GM21367 (cell line): ENCODE measurements around the gene A4GALT.
"Not testable (repeated sequence)": the region's sequence is repeated elsewhere in the genome, so short reads cannot be mapped to it uniquely, and the experiment has no call there.

Experiments
- ATAC-seq: cut with Tn5 transposase; IDR thresholded peaks from one replicate; pipeline ENCODE4 v1.9.1; 2021; ENCODE audit not compliant: unreplicated experiment

A4GALT gene, protein sequence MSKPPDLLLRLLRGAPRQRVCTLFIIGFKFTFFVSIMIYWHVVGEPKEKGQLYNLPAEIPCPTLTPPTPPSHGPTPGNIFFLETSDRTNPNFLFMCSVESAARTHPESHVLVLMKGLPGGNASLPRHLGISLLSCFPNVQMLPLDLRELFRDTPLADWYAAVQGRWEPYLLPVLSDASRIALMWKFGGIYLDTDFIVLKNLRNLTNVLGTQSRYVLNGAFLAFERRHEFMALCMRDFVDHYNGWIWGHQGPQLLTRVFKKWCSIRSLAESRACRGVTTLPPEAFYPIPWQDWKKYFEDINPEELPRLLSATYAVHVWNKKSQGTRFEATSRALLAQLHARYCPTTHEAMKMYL

DNA sequence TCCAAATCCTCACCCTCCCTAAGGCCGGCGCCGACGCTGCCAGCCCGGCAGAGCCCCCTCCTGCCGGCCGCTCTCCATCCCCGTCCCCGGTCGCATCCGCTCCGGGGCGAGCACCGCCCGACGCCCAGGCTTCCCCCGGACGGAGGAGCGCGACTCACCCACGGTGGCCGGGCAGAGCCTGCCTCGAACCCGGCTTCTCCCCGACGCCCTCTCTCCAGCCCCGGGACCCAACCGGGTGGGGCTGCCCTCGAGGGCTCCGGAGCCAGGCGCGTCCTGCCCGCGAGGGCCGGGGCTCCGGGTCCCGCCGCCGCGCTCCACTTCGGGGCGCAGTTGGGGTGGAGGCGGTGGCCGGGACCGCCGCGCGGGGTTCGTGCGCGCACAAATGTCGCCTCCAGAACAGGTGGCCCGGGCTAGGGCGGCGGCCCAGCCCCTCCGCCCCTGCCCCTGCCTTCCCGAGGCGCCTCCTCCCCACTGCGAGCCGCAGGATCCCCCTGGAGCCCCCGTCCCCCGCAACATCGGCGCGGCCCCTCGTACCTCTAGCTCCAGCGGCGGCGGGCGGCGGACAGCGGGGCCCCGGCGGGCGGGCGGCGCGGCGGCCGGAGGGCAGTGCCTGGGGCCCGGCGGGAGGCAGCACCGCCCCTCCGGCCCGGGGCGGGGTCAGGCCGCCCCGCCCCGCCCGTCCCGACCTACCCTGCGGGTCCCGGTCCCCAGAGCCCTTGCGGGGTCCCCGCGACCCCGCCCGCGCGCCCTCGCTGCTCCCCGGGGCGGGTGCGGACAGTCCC lies at the start of gene A4GALT:
Gene A4GALT (minus strand): TSS at position 608 of the 782 bp plus-strand sequence. CDS start 26,919 bp downstream, outside the sequence.
- ATAC-seq: no peak

DNA sequence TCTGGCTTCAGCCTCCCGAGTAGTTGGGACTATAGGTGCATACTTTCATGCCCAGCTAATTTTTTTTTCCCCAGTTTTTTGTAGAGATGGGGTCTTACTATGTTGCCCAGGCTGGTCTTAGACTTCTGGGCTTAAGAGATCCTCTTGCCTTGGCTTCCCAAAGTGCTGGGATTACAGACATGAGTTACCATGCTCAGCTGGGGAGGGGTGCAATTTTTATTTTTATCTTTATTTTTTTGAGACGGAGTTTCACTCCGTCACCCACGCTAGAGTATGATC lies 49.7 kb upstream of the A4GALT start:
- ATAC-seq: no peak

DNA sequence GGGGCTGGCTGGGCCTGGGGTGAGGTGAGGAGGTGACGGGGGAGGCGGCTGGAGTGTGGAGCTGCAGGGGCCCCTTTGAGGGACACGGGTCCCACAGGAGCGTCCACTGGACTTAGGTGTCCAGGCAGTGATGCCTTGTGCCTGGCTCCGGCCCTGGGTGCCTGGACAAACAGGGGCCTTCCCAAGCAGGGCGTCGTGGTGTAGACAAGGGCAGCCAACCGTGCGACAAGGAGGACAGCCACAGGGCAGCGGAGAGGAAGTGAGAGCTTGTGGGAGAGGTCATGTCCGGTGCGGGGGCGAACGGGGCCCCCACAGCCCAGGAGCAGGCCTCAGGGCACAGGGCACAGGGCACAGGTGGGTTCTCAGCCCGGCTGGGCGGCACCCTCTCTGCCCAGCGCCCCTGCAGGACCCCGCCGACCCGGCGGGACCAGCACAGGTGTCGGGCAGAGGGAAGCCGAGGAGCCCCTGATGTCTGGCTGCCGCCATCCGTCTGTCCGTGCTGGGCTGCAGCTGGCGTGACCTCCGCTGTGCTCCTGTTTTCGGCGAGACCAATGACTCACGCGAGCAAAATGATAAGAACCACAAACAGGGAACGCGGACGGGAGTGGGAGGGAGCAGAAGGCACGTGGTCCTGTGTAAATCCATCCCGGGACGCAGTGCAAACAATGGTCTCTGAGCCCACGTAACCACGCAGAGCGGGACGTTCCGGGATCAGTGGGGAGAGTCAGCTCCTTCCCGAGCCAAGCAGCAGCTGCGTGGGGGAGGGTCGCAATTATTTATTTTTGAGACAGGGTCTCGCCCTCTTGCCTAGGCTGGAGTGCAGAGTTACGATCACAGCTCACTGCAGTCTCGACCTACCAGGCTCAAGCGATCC lies 49.1 kb upstream of the A4GALT start:
- peak; percentile 67 for ATAC-seq

DNA sequence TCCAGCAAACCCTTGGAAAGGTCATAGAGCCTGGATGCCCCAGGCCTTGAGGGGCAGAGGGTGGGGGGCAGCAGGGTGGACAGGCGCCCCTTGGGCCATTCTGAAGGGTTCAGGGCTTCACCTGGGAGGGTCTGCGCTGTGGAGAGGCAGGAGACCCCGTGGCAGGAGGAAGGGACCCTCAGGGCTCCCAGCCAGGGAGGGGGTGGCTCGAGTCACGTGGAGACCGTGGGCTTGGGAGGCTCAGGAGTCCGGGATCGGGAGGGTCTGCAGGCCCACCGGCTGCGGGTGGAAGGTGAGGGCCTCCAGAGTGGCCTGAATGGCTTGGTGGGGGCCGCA lies 48.5 kb upstream of the A4GALT start:
- ATAC-seq: no peak

DNA sequence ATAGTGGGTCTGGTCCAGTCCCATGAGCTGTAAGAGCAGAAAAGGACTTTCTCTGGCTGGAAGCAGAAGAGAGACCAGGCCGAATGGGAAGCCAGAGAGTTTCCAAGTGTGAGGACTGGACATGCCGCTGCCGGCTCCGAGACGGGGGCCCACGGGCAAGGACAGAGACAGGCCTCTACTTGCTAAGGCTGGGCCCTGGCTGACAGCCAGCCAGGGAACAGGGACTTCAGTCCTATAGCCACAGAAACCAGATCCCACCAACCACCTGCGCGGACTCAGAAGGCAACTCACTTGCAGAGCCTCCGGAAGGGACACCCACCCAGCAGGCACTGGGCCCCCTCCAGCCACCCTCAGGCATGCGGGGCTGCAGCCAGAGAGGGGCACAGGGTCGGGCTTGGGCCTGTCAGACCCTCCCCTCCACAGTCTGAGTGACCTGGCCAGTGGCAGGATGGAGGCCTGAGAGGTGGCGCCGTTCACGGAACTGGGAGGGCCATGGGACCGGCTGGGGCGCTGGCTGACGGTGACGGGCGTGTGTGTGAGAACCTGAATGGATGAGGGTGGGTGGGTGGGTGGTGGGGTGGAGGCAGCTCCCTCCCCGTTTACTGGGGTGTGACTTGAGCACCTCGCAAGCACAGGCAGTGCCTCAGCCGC lies 47.8 kb upstream of the A4GALT start:
- no peak for ATAC-seq

DNA sequence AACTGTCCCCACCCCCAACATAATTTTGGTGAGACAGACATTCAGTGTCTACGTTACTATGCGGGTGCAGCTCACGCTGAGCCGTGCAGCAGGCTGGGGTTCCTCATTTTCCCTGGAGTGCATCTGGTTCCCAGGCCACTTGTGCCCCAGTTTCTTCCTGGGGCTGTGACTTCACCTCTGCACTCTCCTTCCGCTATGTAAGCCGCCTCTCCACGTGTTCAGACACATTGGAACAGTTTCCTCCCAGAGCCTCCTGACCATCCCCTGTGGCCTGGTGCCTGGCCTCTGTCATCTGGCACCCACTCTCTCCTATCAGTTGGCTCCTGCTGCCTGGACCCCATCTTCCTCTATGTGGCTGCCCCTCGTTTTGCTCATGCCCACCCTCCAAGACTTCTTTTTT lies 46.2 kb upstream of the A4GALT start:
- ATAC-seq: no peak

DNA sequence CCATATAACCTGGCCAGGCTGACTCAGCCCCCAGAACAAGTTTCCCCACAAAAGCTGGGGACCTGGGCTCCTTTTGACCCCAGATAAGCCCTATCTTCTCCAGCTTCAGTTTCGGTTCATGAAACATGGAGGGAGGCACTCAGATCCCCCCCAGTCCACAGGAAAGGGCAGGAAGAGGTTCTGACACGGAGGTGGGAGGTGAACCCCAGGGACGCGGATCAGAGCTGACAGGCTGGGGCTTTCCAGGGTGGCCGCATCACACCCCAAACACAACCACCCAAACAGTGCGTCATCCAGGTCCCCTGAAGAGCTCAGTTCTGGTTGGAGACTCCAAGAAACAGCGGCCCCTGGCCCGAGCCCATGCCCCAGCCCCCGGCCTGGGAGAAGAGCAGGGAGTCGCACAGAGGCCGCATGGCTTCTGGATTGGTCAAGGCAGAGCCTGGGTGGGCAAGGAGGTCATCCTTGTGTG lies 44.3 kb upstream of the A4GALT start:
- no peak for ATAC-seq

DNA sequence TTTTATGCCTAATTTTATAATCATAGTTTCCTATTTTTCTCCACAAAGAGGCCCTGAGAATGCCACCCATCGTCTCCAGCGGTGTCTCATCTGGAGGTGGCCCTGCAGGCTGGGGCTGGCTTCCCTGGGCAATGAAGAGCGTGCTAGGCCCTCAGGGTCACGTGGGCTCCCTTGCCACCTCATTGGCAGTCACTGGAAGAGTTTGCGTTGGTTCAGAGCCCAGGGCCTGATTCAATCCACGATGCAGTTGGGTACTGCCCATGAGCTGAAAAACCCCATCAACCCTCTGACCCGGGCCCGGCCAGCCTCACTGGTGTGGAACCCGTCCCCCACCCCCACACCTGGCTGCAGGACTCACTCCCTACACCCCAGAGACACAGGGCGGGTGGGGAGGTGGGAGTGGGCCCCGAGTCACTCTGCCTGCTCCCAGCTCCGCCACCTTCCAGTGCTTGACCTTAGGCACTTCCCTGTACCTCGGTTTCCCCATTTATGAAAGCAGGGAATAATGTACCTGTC lies 43.4 kb upstream of the A4GALT start:
- ATAC-seq: no peak

DNA sequence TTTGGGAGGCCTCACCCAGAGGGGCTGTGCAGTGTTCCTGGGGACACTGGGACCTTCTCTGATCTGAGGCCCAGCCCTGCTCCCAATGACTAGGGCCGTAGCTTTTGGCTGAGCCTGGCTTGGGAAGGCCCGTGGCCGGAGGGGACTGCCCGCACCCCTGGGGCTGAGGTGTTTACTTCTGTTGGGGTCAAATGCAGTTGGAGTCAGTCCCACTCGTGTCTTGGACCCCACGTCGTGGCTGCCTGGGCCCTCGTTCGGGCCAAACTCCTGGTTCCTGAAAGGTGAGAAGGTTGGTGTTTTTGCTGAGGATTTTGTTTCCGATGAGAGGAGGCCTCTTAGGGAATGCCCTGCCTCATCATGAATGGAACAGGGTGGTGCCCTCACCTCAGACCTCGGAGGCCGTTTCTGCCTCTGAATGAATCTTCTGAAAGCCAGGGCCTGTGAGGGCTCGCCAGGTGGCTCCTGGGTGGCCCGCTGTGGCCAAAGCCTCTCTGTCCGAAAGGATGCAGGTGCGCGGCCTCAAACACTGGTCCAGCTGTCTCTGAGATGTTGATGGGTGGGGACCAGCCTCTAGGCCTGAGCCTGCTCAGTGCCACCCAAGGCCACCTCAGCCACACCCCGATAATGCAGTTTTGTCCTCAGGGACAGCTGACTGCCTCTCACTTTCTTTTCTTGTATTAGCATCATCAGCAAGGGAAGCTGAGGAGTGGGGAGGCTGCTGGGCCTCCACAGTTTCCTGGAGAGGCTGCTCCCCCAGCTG lies 40.3 kb upstream of the A4GALT start:
- no peak for ATAC-seq

DNA sequence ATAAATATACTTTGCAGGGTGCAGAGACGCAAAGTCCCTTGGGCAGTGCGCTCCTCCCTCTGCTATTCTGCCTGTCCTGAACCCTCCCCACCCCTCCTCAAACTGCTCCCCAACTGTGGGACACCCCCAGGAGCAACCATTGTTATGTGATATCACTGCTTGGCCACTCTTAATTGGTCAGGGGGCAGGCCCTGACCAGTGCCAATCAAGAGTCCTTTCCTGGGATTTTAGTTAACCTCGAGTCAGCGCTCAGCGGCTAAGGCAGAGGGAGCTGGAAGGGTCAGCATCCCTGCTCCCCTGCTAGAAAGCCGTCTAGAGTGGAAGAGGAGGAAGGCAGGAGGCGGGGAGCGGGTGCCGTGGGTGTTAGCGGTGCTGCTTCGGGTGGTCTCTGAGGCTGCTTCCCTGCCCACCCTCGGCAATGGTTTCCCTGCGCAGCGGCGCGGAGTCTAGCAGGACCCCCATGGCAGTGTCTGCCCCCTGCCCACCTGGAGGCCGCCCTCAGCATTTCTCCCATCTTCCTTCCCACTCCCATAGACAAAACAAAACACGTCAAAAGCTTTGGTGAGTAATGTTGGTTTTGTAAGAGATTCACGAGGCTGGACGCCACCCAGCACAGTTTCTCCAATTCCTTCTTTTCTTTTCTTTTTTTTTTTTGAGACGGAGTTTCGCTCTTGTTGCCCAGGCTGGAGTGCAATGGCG lies 38.4 kb upstream of the A4GALT start:
- ATAC-seq: no peak

DNA sequence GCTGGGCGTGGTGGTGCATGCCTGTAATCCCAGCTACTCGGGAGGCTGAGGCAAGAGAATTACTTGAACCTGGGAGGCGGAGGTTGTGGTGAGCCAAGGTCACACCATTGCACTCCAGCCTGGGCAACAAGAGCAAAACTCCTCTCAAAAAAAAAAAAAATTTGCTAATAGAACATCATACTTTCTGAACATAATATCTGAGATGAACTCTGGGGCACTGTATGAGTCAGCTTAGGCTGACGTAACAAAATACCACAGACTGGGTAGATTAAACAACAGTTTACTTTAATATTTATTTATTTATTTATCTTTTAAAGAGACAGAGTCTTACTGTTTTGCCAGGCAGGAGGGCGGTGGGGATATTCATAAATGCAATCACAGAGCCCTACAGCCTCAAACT lies 34.9 kb upstream of the A4GALT start:
- not testable (repeated sequence) for ATAC-seq

DNA sequence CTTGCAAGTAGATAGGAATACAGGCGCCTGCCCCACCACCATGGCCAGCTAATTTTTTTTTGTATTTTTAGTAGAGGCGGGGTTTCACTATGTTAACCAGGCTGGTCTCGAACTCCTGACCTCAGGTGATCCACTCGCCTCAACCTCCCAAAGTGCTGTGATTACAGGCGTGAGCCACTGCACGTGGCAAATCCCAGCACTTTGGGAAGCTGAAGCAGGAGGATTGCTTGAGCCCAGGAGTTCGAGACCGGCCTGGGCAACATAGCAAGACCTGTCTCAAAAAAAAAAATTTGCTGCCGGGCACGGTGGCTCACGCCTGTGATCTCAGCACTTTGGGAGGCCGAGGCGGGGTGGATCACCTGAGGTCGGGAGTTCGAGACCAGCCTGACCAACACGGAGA lies 34.5 kb upstream of the A4GALT start:
- not testable (repeated sequence) for ATAC-seq

DNA sequence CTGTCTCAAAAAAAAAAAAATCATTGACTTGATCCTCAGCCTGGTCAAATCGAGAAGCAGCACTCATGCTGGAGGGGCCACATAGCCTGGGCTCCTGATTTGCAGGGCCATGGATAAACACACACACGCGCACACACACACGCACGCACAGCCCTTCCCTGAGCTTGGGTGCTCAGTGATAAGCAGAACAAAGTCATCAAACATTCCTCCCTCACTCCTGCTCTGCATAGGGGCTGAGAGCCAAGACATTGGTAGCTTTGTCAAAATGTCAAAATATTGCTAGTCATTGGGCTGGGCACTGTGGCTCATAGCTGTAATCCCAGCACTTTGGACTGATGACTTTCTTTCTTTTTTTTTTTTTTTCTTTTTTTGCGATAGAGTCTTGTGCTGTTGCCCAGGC lies 34.0 kb upstream of the A4GALT start:
- ATAC-seq: no peak

DNA sequence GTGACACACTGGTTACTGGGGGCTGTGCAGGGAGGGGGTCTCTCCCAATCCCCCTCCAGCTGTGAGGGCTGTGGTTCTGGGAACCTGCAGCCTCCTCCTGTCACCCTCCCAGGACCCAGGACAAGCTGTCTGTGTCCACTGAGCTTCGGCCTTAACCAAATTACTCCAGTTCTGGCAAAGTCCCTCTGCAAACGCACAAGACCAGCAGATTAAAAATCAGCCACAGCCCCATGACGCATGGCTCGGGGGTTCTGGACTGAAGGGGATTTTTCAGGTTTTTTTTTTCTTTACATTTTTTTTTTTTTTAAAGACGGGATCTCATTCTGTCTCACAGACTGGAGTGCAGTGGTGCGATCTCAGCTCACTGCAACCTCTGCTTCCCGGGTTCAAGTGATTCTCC lies 32.2 kb upstream of the A4GALT start:
- ATAC-seq: no peak

DNA sequence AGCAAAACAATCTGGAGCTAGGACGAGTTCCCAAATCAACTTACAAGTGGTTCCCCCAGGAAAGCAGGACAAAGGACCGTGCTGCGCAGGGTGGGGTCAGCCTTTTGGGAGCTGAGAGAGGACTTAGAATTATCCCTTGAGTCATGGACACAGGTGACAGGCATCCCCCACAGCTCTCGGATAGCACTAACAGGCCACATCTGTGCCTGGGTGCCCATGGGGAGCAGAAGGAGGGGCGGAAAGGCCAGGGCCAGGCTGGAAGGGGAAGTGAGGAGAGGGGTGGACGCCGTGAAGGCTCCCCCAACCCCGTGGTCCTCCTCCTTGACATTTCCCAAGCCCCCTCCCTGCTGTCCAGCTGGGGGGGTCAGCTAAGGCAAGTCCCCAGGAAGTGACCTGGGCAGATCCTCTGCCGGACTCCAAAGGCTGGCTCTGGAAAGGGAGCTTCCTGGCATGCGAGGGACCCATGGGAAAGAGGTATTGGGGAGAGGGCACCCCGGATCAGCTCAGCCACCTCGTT lies 31.6 kb upstream of the A4GALT start:
- no peak for ATAC-seq

DNA sequence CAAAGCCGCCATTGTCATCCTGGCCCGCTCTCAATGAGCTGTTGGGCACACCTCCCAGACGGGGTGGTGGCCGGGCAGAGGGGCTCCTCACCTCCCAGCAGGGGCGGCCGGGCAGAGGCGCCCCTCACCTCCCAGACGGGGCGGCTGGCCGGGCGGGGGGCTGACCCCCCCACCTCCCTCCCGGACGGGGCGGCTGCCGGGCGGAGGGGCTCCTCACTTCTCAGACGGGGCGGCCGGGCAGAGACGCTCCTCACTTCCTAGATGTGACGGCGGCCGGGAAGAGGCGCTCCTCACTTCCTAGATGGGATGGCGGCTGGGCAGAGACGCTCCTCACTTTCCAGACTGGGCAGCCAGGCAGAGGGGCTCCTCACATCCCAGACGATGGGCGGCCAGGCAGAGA lies 29.8 kb upstream of the A4GALT start:
- not testable (repeated sequence) for ATAC-seq

DNA sequence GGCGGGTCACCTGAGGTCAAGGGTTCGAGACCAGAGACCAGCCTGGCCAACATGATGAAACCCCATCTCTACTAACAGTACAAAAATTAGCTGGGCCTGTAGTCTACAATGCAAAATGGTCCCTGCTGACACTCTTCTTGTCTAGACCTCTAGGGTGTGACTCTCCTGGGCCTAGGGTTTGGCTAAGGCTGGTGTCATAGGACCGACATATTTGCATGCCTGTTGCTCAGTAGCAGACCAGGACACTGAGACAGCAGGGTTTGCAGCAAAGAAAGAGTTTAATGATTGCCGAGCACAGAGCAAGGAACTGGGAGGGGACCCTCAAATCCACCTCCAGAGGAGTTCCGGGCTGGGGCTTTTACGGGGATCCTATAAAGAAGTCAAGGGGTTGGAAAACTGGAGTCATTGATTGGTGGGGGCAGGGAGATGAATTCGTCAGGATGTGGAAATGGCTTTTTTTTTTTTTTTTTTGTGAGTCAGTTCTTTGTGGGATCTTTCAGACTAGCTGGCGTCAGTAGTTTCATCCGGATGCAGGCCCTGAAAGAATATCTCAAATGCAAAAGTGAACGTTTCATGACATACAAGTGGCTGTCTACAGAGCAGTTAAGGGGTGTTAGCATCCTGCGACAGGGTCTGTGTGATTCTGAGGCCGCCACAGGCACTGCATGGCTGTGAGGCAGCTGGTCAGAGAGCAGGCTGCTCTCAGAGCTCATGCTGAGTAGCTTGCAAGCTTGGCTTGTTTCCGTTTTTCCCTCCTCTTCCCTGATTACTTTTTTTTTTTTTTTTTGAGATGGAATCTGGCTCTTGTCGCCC lies 27.2 kb upstream of the A4GALT start:
- ATAC-seq: no peak

DNA sequence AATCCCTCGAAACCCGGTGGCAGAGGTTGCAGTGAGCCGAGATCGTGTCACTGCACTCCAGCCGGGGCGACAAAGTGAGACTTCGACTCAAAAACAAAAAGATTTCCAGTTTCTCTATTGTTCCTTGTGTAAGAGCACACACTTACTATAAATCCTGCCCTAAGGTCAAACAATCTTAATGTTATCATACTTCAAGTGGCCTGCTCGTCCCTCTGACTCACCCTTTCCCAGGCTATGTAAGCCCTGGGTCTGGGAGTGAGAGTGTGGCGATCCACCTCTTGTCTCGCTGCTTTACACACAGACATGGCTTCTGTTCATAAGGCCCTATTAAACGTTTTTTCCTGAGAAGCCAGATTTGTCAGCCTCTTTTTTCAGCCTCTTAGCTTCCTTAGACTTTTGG lies 24.4 kb upstream of the A4GALT start:
- no peak for ATAC-seq
